Endothelial cell of umbilical vein (primary cell): ENCODE results near the gene PRRX2. TPM values are rescaled to one million over a fixed set of nuclear protein-coding genes. Genes with fewer than 3 reads are reported as not detected.

Experiments
- BruUV-seq: library from RNA; stranded (reverse); fragments of 400-500 nt; replicated peaks from 2 replicates; lab custom pipeline; 2021; lab: Mats Ljungman, UMichigan
- CTCF ChIA-PET: fragments of 300-600, 350-600 bp; sonication (Branson Sonifier 250); formaldehyde crosslinking; loops from one replicate; lab custom pipeline; 2021; ENCODE audit warnings: antibody characterized with exemption, inconsistent platforms; lab: Charles Lee
- POLR2A ChIA-PET: fragments of 300-600, 350-600 bp; sonication (Branson Sonifier 250); formaldehyde crosslinking; loops from one replicate; lab custom pipeline; 2021; ENCODE audit warnings: antibody characterized with exemption, inconsistent platforms; lab: Charles Lee
- DNase-seq: peaks from one replicate; pipeline ENCODE4 v3.0.0-alpha.2; 2011; ENCODE audit warnings: low read depth, low spot score
- FAIRE-seq: peaks from 2 replicates; lab custom pipeline; 2011; peaks lifted over from hg19 to GRCh38; lab: Jason Lieb, UNC
- H2AFZ ChIP-seq: 2 replicates; pipeline ENCODE4 v1.6.0; 2012; ENCODE audit warnings: low read depth, low read length, control low read depth, inconsistent platforms
- H3K27ac ChIP-seq: 2 replicates; pipeline ENCODE4 v1.5.1; 2011; ENCODE audit warnings: low read depth, mild to moderate bottlenecking, control low read depth, low read length, moderate library complexity; ENCODE audit not compliant: insufficient read depth
- H3K27me3 ChIP-seq, 2 experiments: 2 replicates each; pipeline versions ENCODE4 v1.6.0 to v1.6.1; 2011; ENCODE audit warnings: low read length in 2 of 2, mixed read lengths in 1 of 2; ENCODE audit not compliant: control insufficient read depth in 2 of 2, insufficient read depth in 2 of 2
- H3K36me3 ChIP-seq, 2 experiments: 2 replicates in 1 of 2; 3 replicates in 1 of 2; pipeline ENCODE4 v1.5.1; 2011; ENCODE audit warnings: low read length in 2 of 2, mild to moderate bottlenecking in 1 of 2, moderate library complexity in 1 of 2; ENCODE audit not compliant: control insufficient read depth in 2 of 2, insufficient read depth in 2 of 2; ENCODE audit errors: extremely low read depth in 1 of 2
- H3K4me1 ChIP-seq: 3 replicates; pipeline ENCODE4 v1.5.1; 2011; ENCODE audit warnings: mild to moderate bottlenecking, low read length; ENCODE audit not compliant: control insufficient read depth, insufficient read depth; ENCODE audit errors: extremely low read depth
- H3K4me2 ChIP-seq: 2 replicates; pipeline ENCODE4 v1.6.1; 2011; ENCODE audit warnings: low read length, control low read depth, mixed read lengths; ENCODE audit not compliant: insufficient read depth
- H3K4me3 ChIP-seq, 3 experiments: fragments of 200-600 bp in 1 of 3; sonication (generic), shearing (Covaris generic) in 1 of 3; replicated peaks in 1 of 3; 2 replicates each; pipeline ENCODE4 v1.5.1; 2011 to 2016; ENCODE audit warnings: control low read depth in 3 of 3, low read length in 3 of 3, mild to moderate bottlenecking in 2 of 3, inconsistent platforms in 1 of 3, low read depth in 1 of 3, moderate library complexity in 1 of 3; ENCODE audit not compliant: insufficient read depth in 1 of 3
- H3K79me2 ChIP-seq: 2 replicates; pipeline ENCODE4 v1.6.0; 2012; ENCODE audit warnings: low read length, inconsistent platforms; ENCODE audit not compliant: control insufficient read depth, insufficient read depth
- H3K9ac ChIP-seq: replicated peaks from 2 replicates; pipeline ENCODE3; 2011; ENCODE audit warnings: low read length, control low read depth; ENCODE audit not compliant: insufficient read depth; ENCODE audit errors: extremely low read depth
- H3K9me1 ChIP-seq: replicated peaks from 3 replicates; pipeline ENCODE4 v1.6.0; 2011; ENCODE audit warnings: mild to moderate bottlenecking, low read length; ENCODE audit not compliant: control insufficient read depth, insufficient read depth; ENCODE audit errors: extremely low read depth
- H3K9me3 ChIP-seq: replicated peaks from 2 replicates; pipeline ENCODE4 v1.5.1; 2012; ENCODE audit warnings: low read length, inconsistent platforms; ENCODE audit not compliant: control insufficient read depth, insufficient read depth
- H4K20me1 ChIP-seq: replicated peaks from 2 replicates; pipeline ENCODE3; 2011; ENCODE audit warnings: mild to moderate bottlenecking, low read length; ENCODE audit not compliant: control insufficient read depth, insufficient read depth; ENCODE audit errors: extremely low read depth
- EZH2 ChIP-seq: IDR thresholded peaks from 2 replicates; pipeline ENCODE4 v1.6.1; 2012; ENCODE audit warnings: borderline replicate concordance, low read depth, mild to moderate bottlenecking, moderate library complexity, low read length, inconsistent platforms; ENCODE audit not compliant: severe bottlenecking
- FOS ChIP-seq: IDR thresholded peaks from 2 replicates; pipeline ENCODE4 v1.6.1; 2011; ENCODE audit warnings: mild to moderate bottlenecking, low read length, moderate library complexity, borderline replicate concordance; ENCODE audit not compliant: insufficient read depth
- GATA2 ChIP-seq: IDR thresholded peaks from 2 replicates; pipeline ENCODE4 v1.7.0; 2011; ENCODE audit warnings: low read depth, mild to moderate bottlenecking, moderate library complexity, mixed read lengths, low read length; ENCODE audit not compliant: insufficient read length, insufficient read depth
- JUN ChIP-seq: IDR thresholded peaks from 2 replicates; pipeline ENCODE4 v1.6.1; 2011; ENCODE audit warnings: borderline replicate concordance, low read depth; ENCODE audit not compliant: insufficient read length, insufficient read depth
- MYC ChIP-seq: IDR thresholded peaks from one replicate; pipeline ENCODE4 v1.6.1; 2011; ENCODE audit warnings: mild to moderate bottlenecking, low read depth, low read length
- POLR2A ChIP-seq: IDR thresholded peaks from 2 replicates; pipeline ENCODE4 v1.6.1; 2012; ENCODE audit warnings: low read depth, mild to moderate bottlenecking, control low read depth, low read length
- POLR2AphosphoS5 ChIP-seq: IDR thresholded peaks from 2 replicates; pipeline ENCODE4 v1.6.1; 2012; ENCODE audit warnings: low read depth, mild to moderate bottlenecking, control low read depth, low read length, moderate library complexity; ENCODE audit not compliant: insufficient read depth
- dilution Hi-C: fragments of 300-500 bp; cut with MboI; formaldehyde crosslinking; loops from one replicate; pipeline ENCODE4 v1.15.0; 2019; ENCODE audit warnings: low sequenced_read_pairs; ENCODE audit not compliant: extremely low pct_ligation_motif_present
- intact Hi-C: fragments of 100-400 bp; cut with micrococcal nuclease; formaldehyde crosslinking; loops from one replicate; pipeline ENCODE4 v1.10.0; 2022
- polyA plus RNA-seq, 4 experiments: library from polyadenylated mRNA; depleted of rRNA in 3 of 4; stranded (reverse) in 3 of 4; unstranded in 1 of 4; fragments of >200 nt; gene quantifications; 2 replicates each; pipeline versions ENCODE4 v1.2.1 to v1.2.3, GENCODE V29; 2011 to 2012; ENCODE audit warnings: missing spikeins in 1 of 4
- total RNA-seq: library from RNA; stranded (reverse); gene quantifications from 2 replicates; pipeline ENCODE4 v1.2.3, GENCODE V29; 2021
- TF ChIP-seq, protein P1 (sequence below), 2 donors: IDR thresholded peaks; 1 replicate in 1 of 2; 2 replicates in 1 of 2; pipeline ENCODE4 v1.5.1; 2011; ENCODE audit warnings: low read length in 2 of 2, mild to moderate bottlenecking in 2 of 2, moderate library complexity in 2 of 2, control low read depth in 1 of 2, inconsistent platforms in 1 of 2, low read depth in 1 of 2; ENCODE audit not compliant: insufficient read depth in 1 of 2; ENCODE audit errors: extremely low read depth in 1 of 2
- TF ChIP-seq, protein P2 (sequence below): IDR thresholded peaks from 2 replicates; pipeline ENCODE4 v1.6.1; 2011; ENCODE audit not compliant: insufficient read depth, insufficient read length

PRRX2 gene
- total and polyA plus RNA-seq, 2 donors (not counting 3 experiments of a cell fraction or from before 2014, with no cell fraction given), result 0.19 to 0.77 TPM

DNA sequence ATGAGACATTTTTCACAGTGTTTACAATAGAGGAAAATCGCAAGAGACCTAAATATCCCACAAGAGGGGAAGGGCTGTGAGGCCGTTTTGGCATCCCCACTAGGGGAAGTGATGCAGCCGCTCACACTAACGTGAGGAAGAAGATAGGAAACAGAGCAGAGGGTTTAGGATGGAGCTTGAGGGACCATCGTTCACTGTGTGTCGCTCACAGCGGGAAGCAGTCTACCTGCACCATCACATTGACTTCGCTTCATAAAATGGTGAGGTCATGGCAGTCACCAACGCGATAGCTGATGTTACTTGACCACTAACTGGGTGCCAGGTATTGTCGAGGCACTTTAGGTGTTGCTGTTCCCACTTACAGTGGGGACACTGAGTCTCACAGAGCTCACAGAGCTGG lies 35.6 kb downstream of the PRRX2 start:
- Histone ChIP-seq H3K27me3 (peaks cover 2 to 10% of the 10 kb centered on the region in 2 experiments), H3K9me3 (no peaks in the 10 kb centered on the region), H3K9me1 (no peaks in the 10 kb centered on the region), H3K36me3 (no peaks in the 10 kb centered on the region), H3K4me2 (no peak overlapping the region), H3K4me1 (peaks cover 5% of the 10 kb centered on the region), H3K9ac (no peak overlapping the region), H4K20me1 (no peaks in the 10 kb centered on the region), H2AFZ (no peak overlapping the region), H3K4me3 (no peak overlapping the region), H3K79me2 (no peaks in the 10 kb centered on the region), H3K27ac (no peak overlapping the region)
- POLR2A ChIA-PET, result no interaction called here
- FAIRE-seq (no peak), DNase-seq (no peak)
- dilution Hi-C loops, result no loop called here
- intact Hi-C loops, result no loop called here
- CTCF ChIA-PET, result interaction anchor here (1.2 kb wide), 1 partner anchor 13 kb away, joined by 3 read pairs; no protein-coding TSS in a partner anchor
- no TSS peak for BruUV-seq
- no peak for TF ChIP-seq POLR2AphosphoS5
- TF ChIP-seq POLR2A, result no peak
- TF ChIP-seq, protein P1, sequence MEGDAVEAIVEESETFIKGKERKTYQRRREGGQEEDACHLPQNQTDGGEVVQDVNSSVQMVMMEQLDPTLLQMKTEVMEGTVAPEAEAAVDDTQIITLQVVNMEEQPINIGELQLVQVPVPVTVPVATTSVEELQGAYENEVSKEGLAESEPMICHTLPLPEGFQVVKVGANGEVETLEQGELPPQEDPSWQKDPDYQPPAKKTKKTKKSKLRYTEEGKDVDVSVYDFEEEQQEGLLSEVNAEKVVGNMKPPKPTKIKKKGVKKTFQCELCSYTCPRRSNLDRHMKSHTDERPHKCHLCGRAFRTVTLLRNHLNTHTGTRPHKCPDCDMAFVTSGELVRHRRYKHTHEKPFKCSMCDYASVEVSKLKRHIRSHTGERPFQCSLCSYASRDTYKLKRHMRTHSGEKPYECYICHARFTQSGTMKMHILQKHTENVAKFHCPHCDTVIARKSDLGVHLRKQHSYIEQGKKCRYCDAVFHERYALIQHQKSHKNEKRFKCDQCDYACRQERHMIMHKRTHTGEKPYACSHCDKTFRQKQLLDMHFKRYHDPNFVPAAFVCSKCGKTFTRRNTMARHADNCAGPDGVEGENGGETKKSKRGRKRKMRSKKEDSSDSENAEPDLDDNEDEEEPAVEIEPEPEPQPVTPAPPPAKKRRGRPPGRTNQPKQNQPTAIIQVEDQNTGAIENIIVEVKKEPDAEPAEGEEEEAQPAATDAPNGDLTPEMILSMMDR (IDR thresholded peaks at IDR 0.05; ENCODE audit: extremely low read depth in 1 of 2, insufficient read depth in 1 of 2, low read depth in 1 of 2, low read length in 2 of 2), result no peak
- no peak for TF ChIP-seq MYC
- no peak for TF ChIP-seq FOS
- no peak for TF ChIP-seq GATA2
- TF ChIP-seq EZH2, result no peak
- no peak for TF ChIP-seq JUN
- TF ChIP-seq, protein P2, sequence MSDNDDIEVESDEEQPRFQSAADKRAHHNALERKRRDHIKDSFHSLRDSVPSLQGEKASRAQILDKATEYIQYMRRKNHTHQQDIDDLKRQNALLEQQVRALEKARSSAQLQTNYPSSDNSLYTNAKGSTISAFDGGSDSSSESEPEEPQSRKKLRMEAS, result no peak
